Ishikawa (cell line): ENCODE data around the gene KRT14.

Experiments
- CEBPB ChIP-seq: IDR thresholded peaks from 2 replicates; pipeline ENCODE4 v1.6.1; 2012
- CREB1 ChIP-seq: IDR thresholded peaks from 2 replicates; pipeline ENCODE4 v1.6.1; 2012; ENCODE audit warnings: low read depth
- EGR1 ChIP-seq: IDR thresholded peaks from 2 replicates; pipeline ENCODE4 v1.6.1; 2012
- EP300 ChIP-seq: IDR thresholded peaks from 2 replicates; pipeline ENCODE4 v1.6.1; 2012; ENCODE audit warnings: borderline replicate concordance
- FOXM1 ChIP-seq: IDR thresholded peaks from 2 replicates; pipeline ENCODE4 v1.6.1; 2012; ENCODE audit warnings: low read depth, borderline replicate concordance
- MAX ChIP-seq: IDR thresholded peaks from 2 replicates; pipeline ENCODE4 v1.6.1; 2012
- NFIC ChIP-seq: IDR thresholded peaks from 2 replicates; pipeline ENCODE4 v1.6.1; 2012
- RAD21 ChIP-seq: IDR thresholded peaks from 2 replicates; pipeline ENCODE4 v1.6.1; 2012; ENCODE audit warnings: low read depth
- REST ChIP-seq: IDR thresholded peaks from 2 replicates; pipeline ENCODE4 v1.6.1; 2012; ENCODE audit warnings: low read depth, mild to moderate bottlenecking
- TAF1 ChIP-seq: IDR thresholded peaks from 2 replicates; pipeline ENCODE4 v1.6.1; 2012; ENCODE audit warnings: low read depth, mild to moderate bottlenecking
- TCF12 ChIP-seq: IDR thresholded peaks from 2 replicates; pipeline ENCODE4 v1.6.1; 2012; ENCODE audit warnings: low read depth
- TEAD4 ChIP-seq: IDR thresholded peaks from 2 replicates; pipeline ENCODE4 v1.6.1; 2012
- USF1 ChIP-seq: IDR thresholded peaks from 2 replicates; pipeline ENCODE4 v1.6.1; 2012
- YY1 ChIP-seq: IDR thresholded peaks from 2 replicates; pipeline ENCODE4 v1.6.1; 2012; ENCODE audit warnings: low read depth
- ZBTB7A ChIP-seq: IDR thresholded peaks from 2 replicates; pipeline ENCODE4 v1.6.1; 2012; ENCODE audit warnings: low read depth

The KRT14 gene

GRCh38 chr17:41633556-41634199 is 47.0 kb upstream of the KRT14 start:
- TF ChIP-seq YY1 = no peak
- TF ChIP-seq RAD21 = no peak
- TF ChIP-seq ZBTB7A = no peak
- no peak for TF ChIP-seq TAF1
- no peak for TF ChIP-seq EGR1
- TF ChIP-seq TCF12 = no peak
- no peak for TF ChIP-seq REST
- no peak for TF ChIP-seq FOXM1
- no peak for TF ChIP-seq TEAD4
- no peak for TF ChIP-seq CREB1
- no peak for TF ChIP-seq MAX
- no peak for TF ChIP-seq NFIC
- no peak for TF ChIP-seq EP300
- TF ChIP-seq CEBPB = no peak
- no peak for TF ChIP-seq USF1

GRCh38 chr17:41632482-41633105 is 45.9 kb upstream of the KRT14 start:
- TF ChIP-seq EP300 = no peak
- TF ChIP-seq YY1 = no peak
- TF ChIP-seq ZBTB7A = no peak
- no peak for TF ChIP-seq USF1
- TF ChIP-seq FOXM1 = no peak
- no peak for TF ChIP-seq TCF12
- TF ChIP-seq TAF1 = no peak
- no peak for TF ChIP-seq CEBPB
- TF ChIP-seq TEAD4 = no peak
- TF ChIP-seq CREB1 = no peak
- no peak for TF ChIP-seq EGR1
- TF ChIP-seq MAX = no peak
- no peak for TF ChIP-seq RAD21
- TF ChIP-seq NFIC = no peak
- TF ChIP-seq REST = no peak

- TF ChIP-seq TCF12 = no peak
These were observed 45.2 kb upstream of the KRT14 start for GRCh38 chr17:41631898-41632285.

- TF ChIP-seq YY1 (no peak), REST (no peak), USF1 (no peak)
These were observed 44.6 kb upstream of the KRT14 start for GRCh38 chr17:41631025-41631897.
